K562 (cell line): ENCODE measurements around the gene SLC25A14. TPM values are rescaled to one million over a fixed set of nuclear protein-coding genes. Genes with fewer than 3 reads are reported as not detected.

ENCODE experiments used
- KAT7 ChIP-seq: sonication (generic); formaldehyde crosslinking; IDR thresholded peaks from 2 replicates; pipeline ENCODE4 v1.8.0; 2022; ENCODE audit warnings: missing genetic modification reagents, mild to moderate bottlenecking, borderline replicate concordance
- PHF21A ChIP-seq: fragments of 450-650 bp; IDR thresholded peaks from 2 replicates; pipeline ENCODE4 v1.6.1; 2017; ENCODE audit warnings: low read depth, borderline replicate concordance
- PHF8 ChIP-seq: fragments of 200-600 bp; sonication (generic); IDR thresholded peaks from 2 replicates; pipeline ENCODE4 v1.6.1; 2012; ENCODE audit warnings: mixed run types, mild to moderate bottlenecking, inconsistent platforms, low read length, moderate library complexity, borderline replicate concordance
- POLR2AphosphoS5 ChIP-seq: IDR thresholded peaks from 2 replicates; pipeline ENCODE4 v1.6.1; 2011; ENCODE audit warnings: mild to moderate bottlenecking, low read depth, low read length, moderate library complexity; ENCODE audit not compliant: control insufficient read depth, insufficient read depth
- RBFOX2 ChIP-seq: fragments of 200-400 bp; formaldehyde crosslinking; IDR thresholded peaks from 2 replicates; pipeline ENCODE4 v1.6.1; 2017; ENCODE audit warnings: low read depth, mild to moderate bottlenecking, low read length, moderate library complexity
- RHOXF2B ChIP-seq: fragments of 250-450 bp; sonication (Bioruptor Pico); conservative IDR thresholded peaks from 2 replicates; pipeline ENCODE4 v1.5.1; 2021
- SIX5 ChIP-seq, 2 experiments: IDR thresholded peaks; 2 replicates each; pipeline ENCODE4 v1.6.1; 2011; ENCODE audit warnings: low read length in 2 of 2, borderline replicate concordance in 1 of 2, low read depth in 1 of 2, mild to moderate bottlenecking in 1 of 2, moderate library complexity in 1 of 2; ENCODE audit not compliant: insufficient read depth in 1 of 2
- SMARCA5 ChIP-seq: fragments of 450-650 bp; IDR thresholded peaks from 2 replicates; pipeline ENCODE4 v1.6.1; 2016
- TOE1 ChIP-seq, 2 experiments: fragments of 450-650 bp in 1 of 2; sonication (generic) in 1 of 2; formaldehyde crosslinking in 1 of 2; IDR thresholded peaks; 2 replicates each; pipeline versions ENCODE4 v1.7.1 to v1.8.0; 2016 to 2022; ENCODE audit warnings: borderline replicate concordance in 2 of 2, mild to moderate bottlenecking in 2 of 2, antibody characterized with exemption in 1 of 2, inconsistent platforms in 1 of 2, low read depth in 1 of 2, missing genetic modification reagents in 1 of 2, moderate library complexity in 1 of 2
- XRCC5 ChIP-seq: fragments of 200-400 bp; formaldehyde crosslinking; IDR thresholded peaks from 2 replicates; pipeline ENCODE4 v1.6.1; 2017; ENCODE audit warnings: low read depth, mild to moderate bottlenecking, low read length
- ZBTB1 ChIP-seq: sonication (generic); formaldehyde crosslinking; IDR thresholded peaks from 2 replicates; pipeline ENCODE4 v1.8.1; 2023; ENCODE audit warnings: missing genetic modification reagents, low read depth, mild to moderate bottlenecking, borderline replicate concordance
- ZNF699 ChIP-seq: fragments of 250-450 bp; sonication (Bioruptor Pico); IDR thresholded peaks from 2 replicates; pipeline ENCODE4 v1.8.0; 2021; ENCODE audit warnings: mild to moderate bottlenecking, moderate library complexity; ENCODE audit not compliant: insufficient replicate concordance
- ZNF79 ChIP-seq: fragments of 250-450 bp; sonication (Bioruptor Pico); IDR thresholded peaks from 2 replicates; pipeline ENCODE4 v1.4.0; 2020; ENCODE audit warnings: low read depth, mild to moderate bottlenecking, moderate library complexity
- polyA plus RNA-seq, 8 experiments: library from polyadenylated mRNA; depleted of rRNA in 4 of 8; stranded (reverse) in 5 of 8; unstranded in 3 of 8; fragments of >200 nt; fragmentation: Nextera tagmentation in 2 of 8; fragmentation: Illumina TruSeq in 1 of 8; extraction: Ambion mirVana in 2 of 8; extraction: Trizol in 1 of 8; gene quantifications; 2 replicates each; pipeline versions ENCODE4 v1.2.1 to v1.2.3, GENCODE V29; 2011 to 2014; ENCODE audit warnings: inconsistent platforms in 1 of 8, missing spikeins in 1 of 8
- total RNA-seq, 7 experiments: library from RNA; depleted of rRNA in 6 of 7; stranded (reverse); fragments of >200 nt in 6 of 7; fragmentation: Illumina TruSeq in 2 of 7; extraction: Trizol in 2 of 7; gene quantifications; 2 replicates each; pipeline versions ENCODE4 v1.2.1 to v1.2.3, GENCODE V29; 2011 to 2021; ENCODE audit warnings: low replicate concordance in 1 of 7
- TF ChIP-seq, protein P1 (sequence below): fragments of 250-450 bp; sonication (Bioruptor Pico); IDR thresholded peaks from 2 replicates; pipeline ENCODE4 v1.5.1; 2021; ENCODE audit warnings: mild to moderate bottlenecking
- TF ChIP-seq, protein P2 (sequence below): sonication (generic); formaldehyde crosslinking; IDR thresholded peaks from 2 replicates; pipeline ENCODE4 v1.9.0; 2022; ENCODE audit warnings: mild to moderate bottlenecking, missing genetic modification reagents
- TF ChIP-seq, protein P3 (sequence below), 2 experiments: IDR thresholded peaks; 2 replicates each; pipeline ENCODE4 v1.6.1; 2011; ENCODE audit warnings: borderline replicate concordance in 1 of 2, control low read depth in 1 of 2, low read depth in 1 of 2, low read length in 1 of 2, mild to moderate bottlenecking in 1 of 2, mixed read lengths in 1 of 2, moderate library complexity in 1 of 2; ENCODE audit not compliant: insufficient read depth in 1 of 2, insufficient read length in 1 of 2, poor library complexity in 1 of 2, severe bottlenecking in 1 of 2; ENCODE audit errors: extremely low read depth in 1 of 2
- TF ChIP-seq, protein P4 (sequence below): fragments of 250-450 bp; sonication (Bioruptor Pico); IDR thresholded peaks from 2 replicates; pipeline ENCODE4 v1.8.0; 2022; ENCODE audit warnings: inconsistent platforms, mild to moderate bottlenecking, moderate library complexity, borderline replicate concordance

The SLC25A14 gene
- total and polyA plus RNA-seq, 9 of the 15 experiments (the other 6 are each of a cell fraction or from before 2014, with no cell fraction given): 9.5 to 33.3 (median 15.8) TPM

DNA sequence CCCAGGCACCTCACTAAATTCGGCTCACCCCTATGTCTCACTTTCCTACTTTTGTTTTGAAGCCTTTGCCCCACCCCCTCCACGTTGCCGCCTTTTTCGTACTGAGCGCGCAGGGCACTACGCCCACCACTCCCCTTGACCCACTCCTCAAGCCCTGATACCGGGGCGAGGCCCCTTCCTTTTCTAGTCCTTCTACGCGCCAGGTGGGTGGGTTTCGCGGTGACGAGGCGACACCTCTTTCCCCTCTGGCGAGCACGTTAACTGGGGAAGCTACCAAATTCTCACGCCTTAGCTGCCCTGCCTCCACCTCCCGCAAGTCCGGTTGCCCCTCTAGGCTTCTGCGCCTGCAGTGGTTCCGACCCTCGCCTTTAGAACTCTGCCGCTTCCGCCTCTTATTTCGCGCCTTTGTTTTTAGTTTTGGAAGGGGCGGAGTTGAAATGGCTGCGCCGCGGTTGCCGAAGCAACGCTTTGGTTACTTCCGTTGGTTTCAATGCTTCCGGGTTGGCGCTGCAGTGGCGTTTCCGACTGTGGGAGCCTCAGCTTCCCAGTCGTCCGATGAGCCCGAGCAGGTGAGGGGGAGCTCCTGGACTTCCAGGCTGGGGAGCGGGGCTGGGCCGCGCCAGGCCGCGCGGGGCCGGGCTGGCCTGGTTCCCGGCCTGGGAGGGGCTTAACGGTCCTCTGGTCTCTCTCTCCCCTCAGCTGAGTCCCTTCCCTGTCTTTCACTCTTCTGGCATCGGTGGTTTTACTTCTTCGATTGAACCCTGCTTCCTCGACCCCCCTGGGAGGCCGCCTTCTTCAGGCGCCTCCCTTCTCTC lies at the start of gene SLC25A14 (continued):
- TF ChIP-seq, protein P1, sequence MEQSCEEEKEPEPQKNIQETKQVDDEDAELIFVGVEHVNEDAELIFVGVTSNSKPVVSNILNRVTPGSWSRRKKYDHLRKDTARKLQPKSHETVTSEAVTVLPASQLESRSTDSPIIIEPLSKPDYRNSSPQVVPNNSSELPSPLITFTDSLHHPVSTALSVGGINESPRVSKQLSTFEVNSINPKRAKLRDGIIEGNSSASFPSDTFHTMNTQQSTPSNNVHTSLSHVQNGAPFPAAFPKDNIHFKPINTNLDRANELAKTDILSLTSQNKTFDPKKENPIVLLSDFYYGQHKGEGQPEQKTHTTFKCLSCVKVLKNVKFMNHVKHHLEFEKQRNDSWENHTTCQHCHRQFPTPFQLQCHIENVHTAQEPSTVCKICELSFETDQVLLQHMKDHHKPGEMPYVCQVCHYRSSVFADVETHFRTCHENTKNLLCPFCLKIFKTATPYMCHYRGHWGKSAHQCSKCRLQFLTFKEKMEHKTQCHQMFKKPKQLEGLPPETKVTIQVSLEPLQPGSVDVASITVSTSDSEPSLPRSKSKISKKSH: no peak
- TF ChIP-seq ZNF699 (CRISPR knock-in tag) (no peak), POLR2AphosphoS5 (peak; percentile 65), ZNF79 (CRISPR knock-in tag) (no peak), ZBTB1 (no peak), SMARCA5 (no peak), TOE1 (IDR thresholded peaks at IDR 0.05; ENCODE audit: borderline replicate concordance) (0 out of 2 replicates have a peak, but pooled peaks have one; percentile 19), TOE1 (CRISPR knock-in tag; IDR thresholded peaks at IDR 0.05; ENCODE audit: borderline replicate concordance, low read depth) (no peak), RHOXF2B (no peak), XRCC5 (no peak), SIX5 (IDR thresholded peaks at IDR 0.05; ENCODE audit: borderline replicate concordance in 1 of 2, insufficient read depth in 1 of 2, low read depth in 1 of 2, low read length in 2 of 2) (no peak), RBFOX2 (peak; percentile 93), PHF21A (no peak), KAT7 (CRISPR knock-in tag) (no peak), PHF8 (peak; percentile 77; the same call in 1 of the 2 replicates)
- TF ChIP-seq, protein P2, sequence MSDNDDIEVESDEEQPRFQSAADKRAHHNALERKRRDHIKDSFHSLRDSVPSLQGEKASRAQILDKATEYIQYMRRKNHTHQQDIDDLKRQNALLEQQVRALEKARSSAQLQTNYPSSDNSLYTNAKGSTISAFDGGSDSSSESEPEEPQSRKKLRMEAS (CRISPR knock-in tag): peak; percentile 16; the same call in 1 of the 2 replicates
- TF ChIP-seq, protein P3, sequence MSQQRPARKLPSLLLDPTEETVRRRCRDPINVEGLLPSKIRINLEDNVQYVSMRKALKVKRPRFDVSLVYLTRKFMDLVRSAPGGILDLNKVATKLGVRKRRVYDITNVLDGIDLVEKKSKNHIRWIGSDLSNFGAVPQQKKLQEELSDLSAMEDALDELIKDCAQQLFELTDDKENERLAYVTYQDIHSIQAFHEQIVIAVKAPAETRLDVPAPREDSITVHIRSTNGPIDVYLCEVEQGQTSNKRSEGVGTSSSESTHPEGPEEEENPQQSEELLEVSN (IDR thresholded peaks at IDR 0.05; ENCODE audit: borderline replicate concordance in 1 of 2, extremely low read depth in 1 of 2, insufficient read depth in 1 of 2, insufficient read length in 1 of 2, low read depth in 1 of 2, low read length in 1 of 2, poor library complexity in 1 of 2, severe bottlenecking in 1 of 2): peak; percentile 48 to 72
- TF ChIP-seq, protein P4, sequence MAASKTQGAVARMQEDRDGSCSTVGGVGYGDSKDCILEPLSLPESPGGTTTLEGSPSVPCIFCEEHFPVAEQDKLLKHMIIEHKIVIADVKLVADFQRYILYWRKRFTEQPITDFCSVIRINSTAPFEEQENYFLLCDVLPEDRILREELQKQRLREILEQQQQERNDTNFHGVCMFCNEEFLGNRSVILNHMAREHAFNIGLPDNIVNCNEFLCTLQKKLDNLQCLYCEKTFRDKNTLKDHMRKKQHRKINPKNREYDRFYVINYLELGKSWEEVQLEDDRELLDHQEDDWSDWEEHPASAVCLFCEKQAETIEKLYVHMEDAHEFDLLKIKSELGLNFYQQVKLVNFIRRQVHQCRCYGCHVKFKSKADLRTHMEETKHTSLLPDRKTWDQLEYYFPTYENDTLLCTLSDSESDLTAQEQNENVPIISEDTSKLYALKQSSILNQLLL (CRISPR knock-in tag): no peak
